Stimulated activated CD4-positive, alpha-beta T cell treated with anti-CD3 and anti-CD28 coated beads, Interleukin-4, amount 100 ng/mL, for 1 hour (primary cell): Measurements from ENCODE around the gene DCLK1.

Experiments
- DNase-seq: peaks from one replicate; pipeline ENCODE4 v3.0.0-alpha.2; 2020

DCLK1 gene

GRCh38 chr13:36131222-36131930, at the start of gene DCLK1:
DCLK1 (minus strand) TSS chr13:36131382.
- DNase-seq = no peak

GRCh38 chr13:36175621-36176020, 44.4 kb upstream of the DCLK1 start:
- DNase-seq = no peak

- no peak for DNase-seq
These were observed 43.7 kb upstream of the DCLK1 start for GRCh38 chr13:36174923-36175322.

- no peak for DNase-seq
These were observed 42.6 kb upstream of the DCLK1 start for GRCh38 chr13:36173571-36174322.

GRCh38 chr13:36166046-36166445, 34.9 kb upstream of the DCLK1 start:
- DNase-seq = no peak

- DNase-seq = no peak
These were observed 32.7 kb upstream of the DCLK1 start for GRCh38 chr13:36163809-36164308.

- DNase-seq = no peak
These were observed 32.1 kb upstream of the DCLK1 start for GRCh38 chr13:36163286-36163685.

- no peak for DNase-seq
These were observed 29.1 kb upstream of the DCLK1 start for GRCh38 chr13:36160297-36160696.

GRCh38 chr13:36158611-36159010, 27.4 kb upstream of the DCLK1 start:
- DNase-seq = no peak

GRCh38 chr13:36157480-36157879, 26.3 kb upstream of the DCLK1 start:
- DNase-seq = no peak

GRCh38 chr13:36154567-36155291, 23.5 kb upstream of the DCLK1 start:
- DNase-seq = no peak

GRCh38 chr13:36151591-36151990, 20.4 kb upstream of the DCLK1 start:
- no peak for DNase-seq

GRCh38 chr13:36148446-36148845, 17.3 kb upstream of the DCLK1 start:
- no peak for DNase-seq

- DNase-seq = no peak
These were observed 16.1 kb upstream of the DCLK1 start for GRCh38 chr13:36147330-36147729.

- no peak for DNase-seq
These were observed 15.5 kb upstream of the DCLK1 start for GRCh38 chr13:36146511-36147269.

- DNase-seq = no peak
These were observed 12.6 kb upstream of the DCLK1 start for GRCh38 chr13:36143738-36144137.

GRCh38 chr13:36142735-36143134, 11.6 kb upstream of the DCLK1 start:
- DNase-seq = no peak

GRCh38 chr13:36135876-36136275, 4.7 kb upstream of the DCLK1 start:
- no peak for DNase-seq

GRCh38 chr13:36134632-36135031, 3.5 kb upstream of the DCLK1 start:
- DNase-seq = no peak

GRCh38 chr13:36133950-36134626, 2.9 kb upstream of the DCLK1 start:
- no peak for DNase-seq

- DNase-seq = no peak
These were observed 1.2 kb upstream of the DCLK1 start for GRCh38 chr13:36132376-36132775.

GRCh38 chr13:36131931-36132297, 732 bp upstream of the DCLK1 start:
- DNase-seq = no peak
